Measurements from ENCODE around the gene OR2A7.
"Not testable (repeated sequence)": the region's sequence is repeated elsewhere in the genome, so short reads cannot be mapped to it uniquely, and the experiment has no call there.

The OR2A7 gene, protein sequence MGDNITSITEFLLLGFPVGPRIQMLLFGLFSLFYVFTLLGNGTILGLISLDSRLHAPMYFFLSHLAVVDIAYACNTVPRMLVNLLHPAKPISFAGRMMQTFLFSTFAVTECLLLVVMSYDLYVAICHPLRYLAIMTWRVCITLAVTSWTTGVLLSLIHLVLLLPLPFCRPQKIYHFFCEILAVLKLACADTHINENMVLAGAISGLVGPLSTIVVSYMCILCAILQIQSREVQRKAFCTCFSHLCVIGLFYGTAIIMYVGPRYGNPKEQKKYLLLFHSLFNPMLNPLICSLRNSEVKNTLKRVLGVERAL

DNA sequence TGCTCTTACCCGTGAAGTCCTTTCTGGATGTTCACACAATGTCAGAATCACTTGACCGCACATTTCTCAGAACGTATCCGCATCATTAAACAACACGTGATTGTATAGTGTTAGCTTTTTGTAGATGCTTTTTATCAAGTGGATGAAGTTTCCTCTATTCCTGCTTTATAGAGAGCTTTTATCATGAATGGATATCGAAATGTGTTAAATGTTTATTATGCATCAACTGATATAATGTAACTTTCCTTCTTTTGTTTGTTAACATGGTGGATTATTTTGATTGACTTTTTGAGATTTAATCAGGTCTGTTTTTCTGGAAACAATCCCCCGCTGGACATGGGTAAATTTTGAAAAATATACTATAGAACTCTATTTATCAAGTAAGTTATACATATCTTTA lies at the start of gene OR2A7:
Gene OR2A7 (minus strand): TSS at position 101 of the 400 bp plus-strand sequence. CDS start 5,164 bp downstream, outside the sequence.
- in situ Hi-C loops (cut with HindIII; ENCODE audit: low sequenced_read_pairs), result not testable (repeated sequence)

DNA sequence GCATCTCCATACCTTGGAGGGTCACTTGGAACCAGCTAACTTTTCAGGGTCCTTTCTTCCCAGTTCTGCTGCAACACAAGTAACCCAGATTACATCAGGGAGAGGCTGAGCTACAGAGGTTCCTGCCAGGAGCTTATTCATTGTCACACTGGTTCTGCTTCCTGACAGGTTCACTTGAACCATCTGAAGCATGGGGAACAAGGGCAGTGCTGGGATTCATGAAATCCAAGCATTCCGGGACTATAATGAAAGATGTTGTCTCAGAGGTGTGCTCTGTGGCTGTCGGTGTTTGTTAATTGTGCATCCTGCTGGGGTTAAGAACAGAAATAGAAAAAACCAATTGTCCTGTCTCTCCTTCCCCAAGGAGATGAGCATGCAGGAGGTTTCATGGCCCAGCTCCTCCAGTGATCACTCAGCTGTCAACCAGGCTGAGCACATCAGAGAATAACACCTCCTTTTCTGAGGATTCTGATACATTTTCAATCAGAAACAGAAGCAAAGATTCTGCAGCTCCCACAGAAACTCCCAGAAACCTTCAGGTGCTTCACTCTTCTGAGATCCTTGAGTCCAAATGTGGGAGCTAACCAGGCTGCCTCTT lies 47.4 kb upstream of the OR2A7 start, which contains the start of gene OR2A1:
Gene OR2A1 (plus strand): TSS at position 548 of the 598 bp plus-strand sequence. CDS start 5,706 bp downstream, outside the sequence.
- in situ Hi-C loops (cut with HindIII; ENCODE audit: low sequenced_read_pairs), result not testable (repeated sequence)

DNA sequence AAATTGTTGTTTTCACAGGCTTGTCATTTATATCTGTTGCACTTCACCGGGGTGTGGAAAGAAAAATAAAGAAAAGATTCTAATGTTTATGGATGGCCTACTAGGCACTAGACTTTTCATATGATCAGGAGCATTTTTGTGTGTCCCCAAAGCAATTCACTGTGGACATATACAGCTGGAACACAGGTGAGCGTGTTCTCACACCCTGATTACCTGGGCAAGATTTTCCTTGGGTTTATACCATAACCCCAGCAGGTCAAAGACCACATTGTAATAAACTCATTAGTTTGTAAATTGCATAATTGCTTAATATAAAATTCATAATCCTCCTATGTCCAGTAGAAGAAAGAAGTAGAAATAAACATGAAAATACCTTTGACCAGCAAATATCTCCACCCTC lies 46.6 kb upstream of the OR2A7 start:
- in situ Hi-C loops (cut with HindIII; ENCODE audit: low sequenced_read_pairs), result not testable (repeated sequence)

DNA sequence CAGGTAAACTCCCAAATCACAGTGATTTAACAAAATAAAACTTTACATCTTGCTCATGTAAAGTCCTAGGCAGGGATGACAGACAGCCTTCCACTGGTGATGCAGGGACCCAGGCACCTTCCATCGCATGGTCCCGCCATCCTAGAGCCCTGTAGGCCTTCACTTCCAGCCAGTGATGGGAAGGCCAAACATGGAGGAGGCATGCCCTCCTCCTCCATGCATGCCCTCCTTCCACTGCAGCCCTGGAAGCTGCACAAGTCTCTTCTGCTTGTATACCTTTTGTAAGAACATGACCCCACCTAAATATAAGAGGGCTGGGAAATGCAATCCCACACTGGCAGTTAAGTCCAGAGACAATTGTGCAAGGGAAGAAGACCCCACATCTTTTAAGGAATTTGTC lies 45.1 kb upstream of the OR2A7 start:
- in situ Hi-C loops (cut with HindIII; ENCODE audit: low sequenced_read_pairs), result not testable (repeated sequence)

DNA sequence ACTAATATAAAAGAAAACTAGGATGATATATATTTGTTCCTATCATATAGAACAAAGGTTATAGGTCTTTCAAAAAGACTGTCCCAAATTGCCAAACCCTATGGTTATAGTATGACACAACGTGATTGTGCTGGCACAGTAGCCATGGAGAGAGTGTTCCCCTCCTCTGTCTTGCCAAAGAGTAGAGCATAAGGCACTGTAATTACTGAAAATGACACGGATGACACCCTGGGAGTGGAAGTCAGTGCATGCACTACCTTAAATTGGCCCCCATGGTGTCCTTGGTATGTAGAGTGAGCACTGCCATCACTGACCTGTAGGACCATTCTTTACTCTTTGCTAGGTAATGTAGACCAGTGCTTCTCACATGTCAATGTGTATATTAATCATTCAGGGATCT lies 40.6 kb upstream of the OR2A7 start:
- in situ Hi-C loops (cut with HindIII; ENCODE audit: low sequenced_read_pairs), result not testable (repeated sequence)

DNA sequence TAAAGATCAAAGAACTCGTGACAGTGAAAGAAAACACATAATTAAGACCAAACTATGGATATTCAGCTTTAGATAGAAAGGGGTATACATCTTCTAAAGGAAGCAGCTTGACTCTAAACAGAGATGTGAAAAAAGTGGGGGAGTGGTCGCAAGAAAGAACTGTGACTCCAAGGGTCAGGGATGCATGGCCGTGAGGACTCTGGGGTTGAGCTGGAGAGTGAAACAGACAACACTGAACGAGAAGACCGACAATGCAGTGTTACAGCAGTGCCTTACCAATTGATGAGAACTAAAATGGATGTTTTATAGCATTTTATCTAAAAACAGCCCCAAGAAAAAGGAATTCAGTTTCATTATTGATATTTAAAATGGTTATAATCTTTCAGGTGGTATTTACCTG lies 39.0 kb upstream of the OR2A7 start:
- in situ Hi-C loops (cut with HindIII; ENCODE audit: low sequenced_read_pairs), result not testable (repeated sequence)

DNA sequence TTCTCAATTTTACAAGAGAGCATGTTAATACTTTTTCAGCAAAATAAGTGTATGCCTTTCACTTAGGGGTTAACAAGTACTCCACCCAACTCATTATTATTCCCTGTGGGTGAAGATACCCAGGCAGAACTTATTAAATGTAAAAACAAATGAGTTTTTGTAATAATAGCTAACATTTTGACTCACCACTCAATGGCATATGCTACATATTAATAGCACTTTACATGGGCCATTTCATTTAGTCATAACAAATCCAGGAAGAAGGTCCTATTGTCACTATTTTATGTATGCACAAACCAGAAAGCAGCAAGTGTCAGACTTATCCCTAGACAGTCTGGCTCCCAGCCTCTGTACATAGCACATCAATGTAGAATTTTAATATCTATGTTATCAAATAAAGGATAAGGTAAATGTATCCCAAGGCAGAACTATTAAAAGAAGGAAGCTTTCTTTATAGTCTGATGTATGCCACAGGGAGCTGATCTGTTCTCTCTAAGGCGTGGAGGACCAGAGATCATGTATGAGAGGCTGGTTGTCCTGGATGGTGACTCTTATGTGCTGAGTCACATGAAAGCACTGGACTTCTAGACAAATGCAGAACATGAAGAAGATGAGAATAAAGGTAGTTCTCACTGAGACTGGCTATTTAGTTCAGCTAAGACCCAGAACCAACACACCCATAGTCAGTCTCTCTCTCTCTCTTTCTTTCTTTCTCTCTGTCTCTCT lies 38.1 kb upstream of the OR2A7 start:
- in situ Hi-C loops (cut with HindIII; ENCODE audit: low sequenced_read_pairs), result not testable (repeated sequence)

DNA sequence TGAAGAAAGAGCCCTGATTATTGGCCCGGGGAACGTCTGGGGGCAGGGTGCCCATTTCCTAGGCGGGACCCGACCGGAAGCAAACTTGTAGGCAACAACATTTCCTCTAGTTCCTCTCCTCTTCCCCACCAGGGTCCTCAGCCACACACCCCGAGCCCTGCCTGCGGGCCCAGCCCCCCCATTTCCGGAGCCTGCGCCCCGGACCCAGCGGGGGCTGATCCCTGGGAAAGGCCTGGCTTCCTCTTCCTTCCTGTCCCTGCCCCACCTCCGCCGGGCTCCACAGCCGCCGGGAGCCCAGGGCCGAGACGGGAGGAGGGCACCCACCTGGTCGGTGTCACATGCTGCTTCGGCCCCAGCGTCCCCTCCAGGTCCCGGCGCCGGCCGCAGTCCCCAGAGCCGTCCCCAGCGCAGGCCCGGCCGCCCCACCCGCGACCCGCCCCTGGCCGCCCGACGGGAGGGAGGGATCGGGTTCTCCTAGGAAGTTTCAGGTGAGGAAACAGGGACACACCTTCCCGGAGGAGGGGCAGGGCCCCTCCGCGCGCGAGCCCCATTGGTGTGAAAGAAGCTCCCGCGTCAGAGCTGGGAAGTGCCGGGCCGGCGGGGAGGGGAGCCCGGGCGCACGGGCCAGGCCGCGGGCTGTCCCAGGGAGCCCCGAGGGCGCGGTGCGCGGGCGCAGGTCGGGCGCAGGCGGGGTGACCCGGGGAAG lies 29.4 kb upstream of the OR2A7 start:
- in situ Hi-C loops (cut with HindIII; ENCODE audit: low sequenced_read_pairs), result not testable (repeated sequence)

DNA sequence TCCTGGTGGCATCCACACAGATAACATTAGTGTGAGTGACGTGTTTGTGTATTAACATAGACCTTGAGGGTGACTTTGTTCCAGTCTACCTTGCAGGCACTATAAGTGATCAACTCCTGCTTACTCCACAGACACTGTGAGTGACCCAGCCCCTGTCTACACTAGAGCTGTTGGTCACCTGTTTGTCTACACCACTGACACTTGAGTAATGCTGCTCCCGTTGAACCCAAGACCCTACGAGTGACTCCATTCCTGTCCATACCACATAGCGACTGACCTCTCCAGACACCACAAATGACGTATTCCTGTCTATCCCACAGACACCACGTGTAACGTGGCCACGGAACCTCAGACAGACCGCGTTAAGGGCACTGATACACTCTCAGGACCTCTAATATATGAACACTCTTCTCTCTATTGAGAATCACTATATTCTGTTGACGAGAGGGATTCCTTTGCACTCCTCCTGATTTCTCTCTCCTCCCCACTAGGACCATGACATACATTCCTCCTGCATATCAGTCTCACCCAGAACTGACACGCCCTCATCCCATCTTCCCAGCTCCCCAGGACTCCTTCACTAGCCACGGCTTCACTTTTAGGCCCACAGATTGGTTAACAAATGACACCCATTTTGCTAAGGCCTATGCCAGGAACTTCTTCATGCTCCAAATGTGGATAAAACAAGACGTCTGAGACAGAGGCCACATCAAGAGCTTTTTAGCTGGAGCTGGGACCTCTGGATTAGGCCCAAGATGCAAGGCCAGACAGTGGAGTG lies 28.0 kb upstream of the OR2A7 start:
- in situ Hi-C loops (cut with HindIII; ENCODE audit: low sequenced_read_pairs), result not testable (repeated sequence)

DNA sequence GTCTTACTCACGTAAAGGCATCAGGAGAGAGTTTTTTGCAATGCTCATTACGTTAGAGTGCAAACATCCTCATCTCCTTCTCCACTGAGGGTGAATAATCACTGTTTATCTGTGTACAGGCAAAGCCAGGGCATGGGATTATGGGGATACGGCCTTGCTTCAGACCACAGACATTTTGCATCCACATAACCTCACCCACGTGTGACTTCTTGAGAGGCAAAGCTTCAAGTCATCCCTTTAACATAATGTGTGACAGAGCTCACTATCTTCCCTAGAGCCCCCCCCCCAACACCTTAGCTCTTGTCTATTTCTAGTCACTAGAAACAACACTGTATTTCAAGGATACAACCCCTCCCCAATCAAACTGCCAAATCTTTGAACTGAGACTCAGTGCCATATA lies 27.0 kb upstream of the OR2A7 start:
- in situ Hi-C loops (cut with HindIII; ENCODE audit: low sequenced_read_pairs), result not testable (repeated sequence)

DNA sequence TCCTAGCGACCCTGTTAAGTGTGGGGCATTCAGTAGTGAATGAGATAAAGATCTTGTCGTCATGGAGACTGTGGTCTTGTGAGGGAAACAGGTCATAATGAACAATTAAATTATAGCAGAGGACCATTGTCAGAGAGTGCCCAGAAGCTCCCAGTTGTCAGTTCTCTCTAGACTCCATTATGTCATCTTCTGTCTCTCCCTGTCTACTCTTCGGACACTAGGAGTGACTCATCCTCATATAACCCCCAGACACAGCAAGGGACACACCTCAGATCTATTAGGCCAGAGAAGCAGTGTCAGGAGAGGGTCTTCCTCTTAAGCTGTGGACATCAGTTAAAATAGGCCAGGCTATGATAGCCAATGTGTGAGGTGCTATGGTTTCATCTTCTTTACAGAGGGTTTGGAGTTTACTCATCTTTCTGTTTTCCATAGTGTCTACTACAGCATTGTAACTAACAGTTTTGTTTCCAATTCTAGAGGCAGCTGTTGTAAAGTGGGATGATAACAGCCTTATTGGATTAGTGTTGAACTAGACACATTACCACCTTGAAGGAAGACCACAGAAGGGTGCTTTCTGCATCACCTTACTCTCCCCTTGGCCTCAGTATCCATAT lies 22.7 kb upstream of the OR2A7 start:
- in situ Hi-C loops (cut with HindIII; ENCODE audit: low sequenced_read_pairs), result not testable (repeated sequence)

DNA sequence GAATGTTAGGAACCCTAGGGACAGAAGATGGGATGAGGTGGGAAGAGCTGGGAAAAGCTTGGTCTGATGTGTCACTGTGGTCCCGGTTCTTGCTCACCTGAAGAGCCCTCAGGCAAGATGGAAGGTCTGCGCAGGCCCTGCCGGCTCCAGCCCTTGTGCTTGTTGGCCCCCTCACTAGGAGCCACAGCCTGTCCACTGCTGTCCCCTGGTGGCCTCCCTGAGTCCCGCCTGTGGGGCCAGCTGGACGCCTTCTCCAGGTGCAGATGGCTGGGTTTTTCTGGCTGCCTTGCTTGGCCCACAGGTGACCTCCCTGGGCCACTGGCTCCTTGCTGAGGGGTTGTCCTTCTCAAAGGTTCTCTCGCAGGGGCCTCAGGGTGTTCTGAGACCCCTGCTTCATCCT lies 19.1 kb upstream of the OR2A7 start:
- in situ Hi-C loops (cut with HindIII; ENCODE audit: low sequenced_read_pairs), result not testable (repeated sequence)

DNA sequence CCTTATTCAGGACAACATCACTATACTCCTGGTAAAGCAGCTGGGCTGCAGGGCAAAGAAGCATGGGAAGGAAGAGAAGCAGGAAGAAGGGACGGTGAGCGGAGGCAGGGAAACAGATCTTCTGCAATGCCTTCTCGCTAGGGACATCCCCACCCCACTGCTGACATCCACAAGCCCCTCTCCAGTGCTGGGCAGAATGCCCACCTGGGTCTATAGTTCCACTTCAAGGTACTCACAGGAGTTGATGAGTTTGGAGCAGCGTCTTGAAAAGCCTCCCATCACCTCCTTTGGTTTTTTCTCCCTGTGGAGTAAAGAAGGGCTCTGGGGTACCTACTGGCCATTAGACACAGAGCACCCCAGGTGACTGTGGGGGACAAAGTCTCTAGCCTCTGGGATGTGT lies 17.9 kb upstream of the OR2A7 start:
- in situ Hi-C loops (cut with HindIII; ENCODE audit: low sequenced_read_pairs), result not testable (repeated sequence)

DNA sequence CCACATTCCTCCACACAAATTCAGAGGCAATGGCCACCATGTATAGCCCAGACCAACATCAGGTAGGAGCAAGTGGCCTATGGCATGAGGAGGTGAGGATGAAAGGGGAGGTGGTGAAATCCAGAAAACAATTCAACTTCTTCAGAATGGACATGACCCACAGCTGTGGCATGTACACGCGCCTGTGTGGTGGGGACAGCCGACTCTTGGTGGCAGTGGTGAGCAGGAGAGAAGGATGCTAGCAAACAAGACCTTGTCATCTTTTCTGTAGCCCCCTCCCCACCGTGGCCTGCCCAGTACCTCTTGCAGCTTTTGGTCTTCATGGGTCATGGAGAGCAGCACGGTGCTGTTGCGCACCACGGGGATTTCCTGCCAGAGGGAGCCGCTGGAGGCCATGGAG lies 17.4 kb upstream of the OR2A7 start:
- in situ Hi-C loops (cut with HindIII; ENCODE audit: low sequenced_read_pairs), result not testable (repeated sequence)

DNA sequence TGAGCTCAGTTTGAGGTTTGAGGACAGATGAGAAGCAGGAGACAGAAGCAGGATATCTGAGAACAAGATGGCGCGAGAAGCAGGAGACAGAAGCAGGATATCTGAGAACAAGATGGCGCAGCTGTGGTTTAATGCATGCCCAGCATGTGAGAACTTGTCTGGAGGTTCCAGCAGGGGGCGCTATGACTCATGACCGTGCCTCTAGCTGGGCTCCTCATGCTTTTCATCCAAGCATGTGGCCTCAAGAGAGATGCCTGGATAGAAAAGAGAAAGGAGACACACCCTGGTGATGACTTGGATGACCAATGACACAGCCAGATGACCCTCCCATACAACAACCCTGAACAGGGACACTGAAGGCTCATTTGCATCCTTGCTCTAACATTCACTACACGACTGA lies 15.4 kb upstream of the OR2A7 start:
- in situ Hi-C loops (cut with HindIII; ENCODE audit: low sequenced_read_pairs), result not testable (repeated sequence)

DNA sequence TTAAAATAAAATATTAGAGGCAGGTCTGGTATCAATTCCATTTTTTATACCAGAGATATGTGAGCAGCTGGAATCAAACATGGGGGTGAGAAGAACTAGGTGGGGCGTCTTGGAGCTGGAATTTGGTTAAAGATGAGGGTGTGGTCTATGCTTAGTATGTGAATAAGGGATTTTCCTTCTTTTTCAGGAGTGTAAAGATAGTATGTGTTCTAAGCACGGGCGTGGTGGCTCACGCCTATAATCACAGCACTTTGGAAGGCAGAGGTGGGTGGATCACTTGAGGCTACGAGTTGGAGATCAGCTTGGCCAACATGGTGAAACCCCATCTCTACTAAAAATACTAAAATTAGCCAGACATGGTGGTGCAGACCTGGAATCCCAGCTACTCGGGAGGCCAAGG lies 10.7 kb upstream of the OR2A7 start:
- in situ Hi-C loops (cut with HindIII; ENCODE audit: low sequenced_read_pairs), result not testable (repeated sequence)

DNA sequence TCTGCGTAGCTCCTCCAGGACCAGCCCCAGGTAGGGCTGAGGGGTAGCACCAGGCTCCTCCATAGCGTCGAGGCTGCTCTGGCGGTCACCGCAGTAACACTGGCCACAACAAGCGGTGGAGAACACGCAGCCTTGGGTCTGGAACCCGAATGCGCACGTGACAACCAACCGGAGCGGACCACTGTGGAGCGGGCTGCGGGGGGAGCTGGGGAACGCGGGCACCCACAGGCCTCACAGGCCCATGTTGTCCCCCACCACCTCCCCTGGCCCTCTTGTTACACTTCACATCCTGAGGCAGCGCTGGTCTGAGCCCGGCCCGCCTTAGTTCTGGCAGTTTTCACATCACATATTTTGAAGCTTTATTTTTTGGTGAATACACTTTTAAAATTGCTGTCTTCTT lies 4.6 kb upstream of the OR2A7 start, which contains the start of gene CTAGE8:
Gene CTAGE8 (minus strand): TSS at position 101 of the 400 bp plus-strand sequence. CDS start 38 bp downstream, at position 63.
- in situ Hi-C loops (cut with HindIII; ENCODE audit: low sequenced_read_pairs), result not testable (repeated sequence)

DNA sequence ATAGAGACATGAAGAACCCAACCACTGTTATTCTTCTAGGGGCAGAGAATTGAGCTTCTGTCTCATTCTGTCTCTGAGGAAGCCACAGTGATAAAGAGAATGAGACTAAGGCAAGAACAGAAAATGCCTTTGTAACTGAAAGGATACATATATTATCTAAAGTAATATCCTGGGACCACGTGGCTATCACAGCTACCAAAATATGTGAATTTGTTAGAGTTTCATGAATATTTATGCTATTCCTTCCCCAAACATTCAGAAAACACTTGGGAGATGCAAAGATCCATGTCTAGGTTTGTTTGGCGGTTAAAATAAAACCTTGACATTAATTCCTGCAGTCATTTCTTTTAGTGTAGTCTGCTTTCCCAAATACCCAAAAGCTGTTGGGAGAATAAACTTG lies 2.5 kb downstream of the OR2A7 start:
- in situ Hi-C loops (cut with HindIII; ENCODE audit: low sequenced_read_pairs), result not testable (repeated sequence)

DNA sequence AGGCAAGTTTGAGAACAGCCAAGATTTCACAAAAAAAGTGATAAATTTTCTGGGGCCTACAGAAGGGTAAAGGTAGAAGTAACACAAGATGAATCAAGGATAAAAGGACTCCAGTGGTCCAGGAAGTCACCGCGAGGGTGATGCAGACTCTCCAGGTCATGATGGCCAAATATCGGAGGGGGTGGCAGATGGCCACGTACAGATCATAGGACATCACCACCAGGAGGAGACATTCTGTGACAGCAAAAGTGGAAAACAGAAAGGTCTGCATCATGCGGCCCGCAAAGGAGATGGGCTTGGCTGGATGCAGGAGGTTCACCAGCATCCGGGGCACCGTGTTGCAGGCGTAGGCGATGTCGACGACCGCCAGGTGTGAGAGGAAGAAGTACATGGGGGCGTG lies 5.5 kb downstream of the OR2A7 start:
- in situ Hi-C loops (cut with HindIII; ENCODE audit: low sequenced_read_pairs), result not testable (repeated sequence)

DNA sequence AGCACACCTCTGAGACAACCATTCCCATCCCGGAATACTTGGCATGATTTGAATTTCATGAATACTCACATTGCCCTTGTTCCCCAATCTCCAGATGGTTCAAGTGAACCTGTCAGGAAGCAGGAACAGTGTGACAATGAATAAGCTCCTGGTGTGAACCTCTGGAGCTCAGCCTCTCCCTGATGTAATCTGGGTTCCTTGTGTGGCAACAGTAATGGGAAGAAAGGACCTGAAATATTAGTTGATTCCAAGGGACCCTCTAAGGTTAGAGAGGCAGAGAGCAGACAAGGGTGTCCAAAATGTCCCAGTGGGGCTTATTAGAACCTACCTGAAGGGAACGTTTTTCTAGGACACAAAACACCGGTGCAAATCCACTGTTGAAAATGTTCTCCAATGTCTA lies 8.5 kb downstream of the OR2A7 start:
- in situ Hi-C loops (cut with HindIII; ENCODE audit: low sequenced_read_pairs), result no loop called here
